ENCODE data around the gene NELFB.

NELFB gene

GRCh38 chr9:137273095-137273490 is 18.0 kb downstream of the NELFB start:
- Histone ChIP-seq H3K27ac (replicated peaks; ENCODE audit: low read length) (no peak overlapping the region), H3K18ac (ENCODE audit: low read length) (no peak overlapping the region)
- WGBS, 2 donors (ENCODE audit: extremely low coverage in 2 of 2, insufficient read length in 2 of 2, insufficient replicate concordance in 1 of 2), result no CpG with 5 or more reads among the region's 13 CpGs

GRCh38 chr9:137273611-137274320 is 18.6 kb downstream of the NELFB start:
- H2AK5ac ChIP-seq (ENCODE audit: low read depth, low read length), result no peak overlapping the region
- H3K18ac ChIP-seq (ENCODE audit: low read length), result no peak overlapping the region
- H3K9ac ChIP-seq (ENCODE audit: low read depth, low read length, poor library complexity), result peak overlapping the region; percentile 79
- H3K27ac ChIP-seq (replicated peaks; ENCODE audit: low read length), result no peak overlapping the region
- no peak overlapping the region for H2AFZ ChIP-seq (ENCODE audit: low read length)
- H2BK12ac ChIP-seq (ENCODE audit: low read length), result no peak overlapping the region
- peaks cover 0 to under 1% of the 10 kb centered on the region in 2 donors for H3K9me3 ChIP-seq (replicated peaks in 1 of 2; ENCODE audit: control insufficient read depth in 2 of 2, insufficient read depth in 1 of 2, low read depth in 1 of 2, low read length in 2 of 2)
- no peak overlapping the region for H2BK120ac ChIP-seq (ENCODE audit: low read depth, low read length)
- no peak overlapping the region for H3K14ac ChIP-seq (ENCODE audit: low read length)
- H4K91ac ChIP-seq (ENCODE audit: low read depth, low read length, poor library complexity), result peak overlapping the region; percentile 53
- H4K8ac ChIP-seq (ENCODE audit: low read depth, low read length), result peak overlapping the region; percentile 82
- no peak overlapping the region for H3K4me2 ChIP-seq (ENCODE audit: insufficient read depth, low read length, poor library complexity, severe bottlenecking)
- peaks cover 4% of the 10 kb centered on the region for H3K79me1 ChIP-seq (ENCODE audit: low read depth, low read length)
- H3K23ac ChIP-seq (ENCODE audit: low read depth, low read length, poor library complexity), result no peak overlapping the region
- peaks cover 25 to 46% of the 10 kb centered on the region in 2 donors for H3K36me3 ChIP-seq (replicated peaks in 1 of 2; ENCODE audit: control insufficient read depth in 2 of 2, insufficient read depth in 2 of 2, low read length in 2 of 2)
- no peak overlapping the region for H2BK5ac ChIP-seq (ENCODE audit: low read length)
- peaks cover 0 to 10% (median under 1%) of the 10 kb centered on the region in 3 experiments for H3K27me3 ChIP-seq (ENCODE audit: control insufficient read depth in 3 of 3, insufficient read depth in 3 of 3, low read depth in 1 of 3, low read length in 3 of 3)
- no peak overlapping the region for H3K4ac ChIP-seq (ENCODE audit: low read length)
- peaks cover 11 to 18% of the 10 kb centered on the region in 2 donors for H3K4me1 ChIP-seq (ENCODE audit: control insufficient read depth in 2 of 2, insufficient read depth in 1 of 2, low read depth in 1 of 2, low read length in 2 of 2)
- DNase-seq (ENCODE audit: low spot score), result no peak
- no peak overlapping the region for H2BK15ac ChIP-seq (ENCODE audit: low read length)
- peak overlapping the region in 1 of 2 donors; percentile 61 for H3K4me3 ChIP-seq (ENCODE audit: low read length in 2 of 2)
- WGBS, 2 donors (ENCODE audit: extremely low coverage in 2 of 2, insufficient read length in 2 of 2, insufficient replicate concordance in 1 of 2), result no CpG with 5 or more reads among the region's 15 CpGs

More at GRCh38 chr9:137273095-137273490, 18.0 kb downstream of the NELFB start:
- DNase-seq (ENCODE audit: low spot score), result no peak
- Histone ChIP-seq H3K9me3 (replicated peaks in 1 of 2; ENCODE audit: control insufficient read depth in 2 of 2, insufficient read depth in 1 of 2, low read depth in 1 of 2, low read length in 2 of 2) (no peaks in the 10 kb centered on the region), H2BK12ac (ENCODE audit: low read length) (no peak overlapping the region), H3K4ac (ENCODE audit: low read length) (no peak overlapping the region), H2BK15ac (ENCODE audit: low read length) (no peak overlapping the region), H3K4me2 (ENCODE audit: insufficient read depth, low read length, poor library complexity, severe bottlenecking) (no peak overlapping the region), H3K23ac (ENCODE audit: low read depth, low read length, poor library complexity) (no peak overlapping the region), H4K8ac (ENCODE audit: low read depth, low read length) (no peak overlapping the region), H4K91ac (ENCODE audit: low read depth, low read length, poor library complexity) (no peak overlapping the region), H3K27me3 (ENCODE audit: control insufficient read depth in 3 of 3, insufficient read depth in 3 of 3, low read depth in 1 of 3, low read length in 3 of 3) (peaks cover 0 to 4% (median 0%) of the 10 kb centered on the region in 3 experiments), H3K79me1 (ENCODE audit: low read depth, low read length) (peaks cover 4% of the 10 kb centered on the region), H2BK120ac (ENCODE audit: low read depth, low read length) (no peak overlapping the region), H3K4me3 (ENCODE audit: low read length in 2 of 2) (no peak overlapping the region), H3K4me1 (ENCODE audit: control insufficient read depth in 2 of 2, insufficient read depth in 1 of 2, low read depth in 1 of 2, low read length in 2 of 2) (peaks cover 11 to 18% of the 10 kb centered on the region in 2 donors), H2BK5ac (ENCODE audit: low read length) (peak overlapping the region; percentile 53), H3K36me3 (replicated peaks in 1 of 2; ENCODE audit: control insufficient read depth in 2 of 2, insufficient read depth in 2 of 2, low read length in 2 of 2) (peaks cover 26 to 53% of the 10 kb centered on the region in 2 donors), H3K14ac (ENCODE audit: low read length) (no peak overlapping the region), H3K9ac (ENCODE audit: low read depth, low read length, poor library complexity) (no peak overlapping the region), H2AFZ (ENCODE audit: low read length) (no peak overlapping the region), H2AK5ac (ENCODE audit: low read depth, low read length) (no peak overlapping the region)

- Histone ChIP-seq H4K91ac (ENCODE audit: low read depth, low read length, poor library complexity) (no peak overlapping the region), H3K27ac (replicated peaks; ENCODE audit: low read length) (peak overlapping the region; percentile 22), H3K23ac (ENCODE audit: low read depth, low read length, poor library complexity) (peak overlapping the region; percentile 73), H3K79me1 (ENCODE audit: low read depth, low read length) (peaks cover 9% of the 10 kb centered on the region), H2BK120ac (ENCODE audit: low read depth, low read length) (no peak overlapping the region), H2BK15ac (ENCODE audit: low read length) (peak overlapping the region; percentile 85), H3K14ac (ENCODE audit: low read length) (peak overlapping the region; percentile 21), H3K27me3 (ENCODE audit: control insufficient read depth in 3 of 3, insufficient read depth in 3 of 3, low read depth in 1 of 3, low read length in 3 of 3) (peaks cover 0 to 24% (median 9%) of the 10 kb centered on the region in 3 experiments), H2AK5ac (ENCODE audit: low read depth, low read length) (peak overlapping the region; percentile 86), H3K4me2 (ENCODE audit: insufficient read depth, low read length, poor library complexity, severe bottlenecking) (no peak overlapping the region), H3K18ac (ENCODE audit: low read length) (no peak overlapping the region), H2BK12ac (ENCODE audit: low read length) (no peak overlapping the region), H2AFZ (ENCODE audit: low read length) (no peak overlapping the region), H3K9me3 (replicated peaks in 1 of 2; ENCODE audit: control insufficient read depth in 2 of 2, insufficient read depth in 1 of 2, low read depth in 1 of 2, low read length in 2 of 2) (peaks cover 3 to 12% of the 10 kb centered on the region in 2 donors), H4K8ac (ENCODE audit: low read depth, low read length) (no peak overlapping the region), H2BK5ac (ENCODE audit: low read length) (peak overlapping the region; percentile 39), H3K4me1 (ENCODE audit: control insufficient read depth in 2 of 2, insufficient read depth in 1 of 2, low read depth in 1 of 2, low read length in 2 of 2) (peaks cover 11 to 18% of the 10 kb centered on the region in 2 donors), H3K9ac (ENCODE audit: low read depth, low read length, poor library complexity) (no peak overlapping the region), H3K4me3 (ENCODE audit: low read length in 2 of 2) (no peak overlapping the region), H3K4ac (ENCODE audit: low read length) (peak overlapping the region; percentile 66), H3K36me3 (replicated peaks in 1 of 2; ENCODE audit: control insufficient read depth in 2 of 2, insufficient read depth in 2 of 2, low read length in 2 of 2) (peaks cover 25 to 33% of the 10 kb centered on the region in 2 donors)
- no CpG with 5 or more reads among the region's 10 CpGs for WGBS, 2 donors (ENCODE audit: extremely low coverage in 2 of 2, insufficient read length in 2 of 2, insufficient replicate concordance in 1 of 2)
- DNase-seq (ENCODE audit: low spot score), result no peak
Observed at GRCh38 chr9:137275203-137275587, 20.1 kb downstream of the NELFB start.

Measured in neuronal stem cell (in vitro differentiated cells).